ENCODE data around the gene NDC80. TPM values are rescaled to one million over a fixed set of nuclear protein-coding genes. Genes with fewer than 3 reads are reported as not detected.

The NDC80 gene
- total RNA-seq, 1 experiment from 2014 or later = 43.0 TPM

DNA sequence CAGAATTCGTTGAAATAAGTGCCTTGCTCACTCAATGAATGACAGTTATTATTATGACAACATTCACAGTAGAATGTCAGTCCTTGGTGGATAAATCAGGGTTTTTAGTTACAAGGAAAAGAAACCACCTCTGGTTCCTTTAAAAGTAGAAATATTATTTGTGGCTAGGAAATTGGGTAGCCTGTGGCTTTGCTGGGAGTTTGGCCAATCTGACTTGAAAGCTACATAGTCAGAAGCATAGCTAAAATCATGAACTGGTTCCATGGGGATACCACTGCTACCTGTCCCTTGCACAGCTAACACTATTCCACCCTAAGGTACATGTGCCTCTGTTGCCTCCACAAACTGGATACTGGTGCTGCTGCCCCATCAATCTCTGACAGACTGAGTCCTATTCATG lies 71.4 kb downstream of the NDC80 start:
- DNase-seq (ENCODE audit: low spot score) (no peak), ATAC-seq (0 out of 2 replicates have a peak, but pooled peaks have one; percentile 24)
- Mint-ChIP-seq H3K9me3 (no peaks in the 10 kb centered on the region), H3K4me3 (no peak overlapping the region), H3K27me3 (ENCODE audit: low read depth) (no peaks in the 10 kb centered on the region; the same call in 1 of the 2 replicates), H3K27ac (no peak overlapping the region), H3K36me3 (no peaks in the 10 kb centered on the region), H3K4me1 (no peaks in the 10 kb centered on the region)
- TF ChIP-seq, protein P1, sequence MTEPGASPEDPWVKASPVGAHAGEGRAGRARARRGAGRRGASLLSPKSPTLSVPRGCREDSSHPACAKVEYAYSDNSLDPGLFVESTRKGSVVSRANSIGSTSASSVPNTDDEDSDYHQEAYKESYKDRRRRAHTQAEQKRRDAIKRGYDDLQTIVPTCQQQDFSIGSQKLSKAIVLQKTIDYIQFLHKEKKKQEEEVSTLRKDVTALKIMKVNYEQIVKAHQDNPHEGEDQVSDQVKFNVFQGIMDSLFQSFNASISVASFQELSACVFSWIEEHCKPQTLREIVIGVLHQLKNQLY (CRISPR knock-in tag; IDR thresholded peaks at IDR 0.05) = no peak
- TF ChIP-seq, protein P2, sequence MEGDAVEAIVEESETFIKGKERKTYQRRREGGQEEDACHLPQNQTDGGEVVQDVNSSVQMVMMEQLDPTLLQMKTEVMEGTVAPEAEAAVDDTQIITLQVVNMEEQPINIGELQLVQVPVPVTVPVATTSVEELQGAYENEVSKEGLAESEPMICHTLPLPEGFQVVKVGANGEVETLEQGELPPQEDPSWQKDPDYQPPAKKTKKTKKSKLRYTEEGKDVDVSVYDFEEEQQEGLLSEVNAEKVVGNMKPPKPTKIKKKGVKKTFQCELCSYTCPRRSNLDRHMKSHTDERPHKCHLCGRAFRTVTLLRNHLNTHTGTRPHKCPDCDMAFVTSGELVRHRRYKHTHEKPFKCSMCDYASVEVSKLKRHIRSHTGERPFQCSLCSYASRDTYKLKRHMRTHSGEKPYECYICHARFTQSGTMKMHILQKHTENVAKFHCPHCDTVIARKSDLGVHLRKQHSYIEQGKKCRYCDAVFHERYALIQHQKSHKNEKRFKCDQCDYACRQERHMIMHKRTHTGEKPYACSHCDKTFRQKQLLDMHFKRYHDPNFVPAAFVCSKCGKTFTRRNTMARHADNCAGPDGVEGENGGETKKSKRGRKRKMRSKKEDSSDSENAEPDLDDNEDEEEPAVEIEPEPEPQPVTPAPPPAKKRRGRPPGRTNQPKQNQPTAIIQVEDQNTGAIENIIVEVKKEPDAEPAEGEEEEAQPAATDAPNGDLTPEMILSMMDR (IDR thresholded peaks at IDR 0.05) = no peak
- TF ChIP-seq, protein P3, sequence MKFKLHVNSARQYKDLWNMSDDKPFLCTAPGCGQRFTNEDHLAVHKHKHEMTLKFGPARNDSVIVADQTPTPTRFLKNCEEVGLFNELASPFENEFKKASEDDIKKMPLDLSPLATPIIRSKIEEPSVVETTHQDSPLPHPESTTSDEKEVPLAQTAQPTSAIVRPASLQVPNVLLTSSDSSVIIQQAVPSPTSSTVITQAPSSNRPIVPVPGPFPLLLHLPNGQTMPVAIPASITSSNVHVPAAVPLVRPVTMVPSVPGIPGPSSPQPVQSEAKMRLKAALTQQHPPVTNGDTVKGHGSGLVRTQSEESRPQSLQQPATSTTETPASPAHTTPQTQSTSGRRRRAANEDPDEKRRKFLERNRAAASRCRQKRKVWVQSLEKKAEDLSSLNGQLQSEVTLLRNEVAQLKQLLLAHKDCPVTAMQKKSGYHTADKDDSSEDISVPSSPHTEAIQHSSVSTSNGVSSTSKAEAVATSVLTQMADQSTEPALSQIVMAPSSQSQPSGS (CRISPR knock-in tag; IDR thresholded peaks at IDR 0.05; ENCODE audit: borderline replicate concordance, low read depth) = no peak
- TF ChIP-seq SOX15 (CRISPR knock-in tag; IDR thresholded peaks at IDR 0.05) (no peak), ELF4 (CRISPR knock-in tag; IDR thresholded peaks at IDR 0.05; ENCODE audit: low read depth) (no peak), GTF2I (CRISPR knock-in tag; conservative IDR thresholded peaks at IDR 0.05) (no peak), NR1H2 (CRISPR knock-in tag; IDR thresholded peaks at IDR 0.05) (no peak), MYBL2 (CRISPR knock-in tag; IDR thresholded peaks at IDR 0.05) (no peak), SMAD3 (CRISPR knock-in tag; IDR thresholded peaks at IDR 0.05; ENCODE audit: borderline replicate concordance) (no peak)
- TF ChIP-seq, protein P4, sequence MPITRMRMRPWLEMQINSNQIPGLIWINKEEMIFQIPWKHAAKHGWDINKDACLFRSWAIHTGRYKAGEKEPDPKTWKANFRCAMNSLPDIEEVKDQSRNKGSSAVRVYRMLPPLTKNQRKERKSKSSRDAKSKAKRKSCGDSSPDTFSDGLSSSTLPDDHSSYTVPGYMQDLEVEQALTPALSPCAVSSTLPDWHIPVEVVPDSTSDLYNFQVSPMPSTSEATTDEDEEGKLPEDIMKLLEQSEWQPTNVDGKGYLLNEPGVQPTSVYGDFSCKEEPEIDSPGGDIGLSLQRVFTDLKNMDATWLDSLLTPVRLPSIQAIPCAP (CRISPR knock-in tag; IDR thresholded peaks at IDR 0.05) = no peak
- CTCF ChIA-PET = no interaction called here
- POLR2A ChIA-PET = no interaction called here

DNA sequence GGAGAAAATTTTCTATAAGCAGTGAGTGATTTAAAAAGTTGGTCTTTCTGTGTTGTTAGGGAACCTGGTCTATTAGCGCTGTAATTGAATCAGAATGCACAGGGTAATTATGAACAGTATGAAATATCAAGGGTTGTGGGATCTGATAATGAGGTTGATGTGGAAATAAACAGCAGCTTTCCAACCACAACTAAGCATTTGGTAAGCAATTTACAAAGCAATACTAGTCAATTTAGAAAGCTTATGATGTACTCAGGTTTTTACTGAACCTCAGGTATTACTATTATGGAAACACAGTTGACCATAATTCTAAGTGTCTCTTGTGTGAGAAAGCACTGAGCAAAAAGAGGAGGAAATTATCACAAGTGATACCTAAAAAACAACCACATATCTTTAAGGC lies 73.2 kb downstream of the NDC80 start:
- ATAC-seq (no peak), DNase-seq (ENCODE audit: low spot score) (no peak)
- no peak overlapping the region for H3K4me3 Mint-ChIP-seq
- POLR2A ChIA-PET = no interaction called here
- H3K27me3 Mint-ChIP-seq (ENCODE audit: low read depth) = peaks cover 6% of the 10 kb centered on the region
- H3K36me3 Mint-ChIP-seq = no peaks in the 10 kb centered on the region
- no peaks in the 10 kb centered on the region for H3K9me3 Mint-ChIP-seq
- CTCF ChIA-PET = no interaction called here
- no peak overlapping the region for H3K27ac Mint-ChIP-seq
- H3K4me1 Mint-ChIP-seq = no peaks in the 10 kb centered on the region
- TF ChIP-seq, protein P1 (CRISPR knock-in tag; IDR thresholded peaks at IDR 0.05) = no peak
- TF ChIP-seq ZNF232 (CRISPR knock-in tag; IDR thresholded peaks at IDR 0.05) (no peak), KAT7 (CRISPR knock-in tag; IDR thresholded peaks at IDR 0.05; ENCODE audit: borderline replicate concordance) (no peak), ZNF396 (CRISPR knock-in tag; IDR thresholded peaks at IDR 0.05; ENCODE audit: borderline replicate concordance) (no peak), ZNF219 (CRISPR knock-in tag; IDR thresholded peaks at IDR 0.05; ENCODE audit: borderline replicate concordance) (no peak), JUN (CRISPR knock-in tag; IDR thresholded peaks at IDR 0.05) (no peak), ZNF317 (CRISPR knock-in tag; IDR thresholded peaks at IDR 0.05; ENCODE audit: borderline replicate concordance, low read depth) (no peak), ZNF423 (CRISPR knock-in tag; IDR thresholded peaks at IDR 0.05) (no peak)
- TF ChIP-seq, protein P5, sequence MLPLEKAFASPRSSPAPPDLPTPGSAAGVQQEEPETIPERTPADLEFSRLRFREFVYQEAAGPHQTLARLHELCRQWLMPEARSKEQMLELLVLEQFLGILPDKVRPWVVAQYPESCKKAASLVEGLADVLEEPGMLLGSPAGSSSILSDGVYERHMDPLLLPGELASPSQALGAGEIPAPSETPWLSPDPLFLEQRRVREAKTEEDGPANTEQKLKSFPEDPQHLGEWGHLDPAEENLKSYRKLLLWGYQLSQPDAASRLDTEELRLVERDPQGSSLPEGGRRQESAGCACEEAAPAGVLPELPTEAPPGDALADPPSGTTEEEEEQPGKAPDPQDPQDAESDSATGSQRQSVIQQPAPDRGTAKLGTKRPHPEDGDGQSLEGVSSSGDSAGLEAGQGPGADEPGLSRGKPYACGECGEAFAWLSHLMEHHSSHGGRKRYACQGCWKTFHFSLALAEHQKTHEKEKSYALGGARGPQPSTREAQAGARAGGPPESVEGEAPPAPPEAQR (CRISPR knock-in tag; IDR thresholded peaks at IDR 0.05) = no peak
- TF ChIP-seq, protein P6, sequence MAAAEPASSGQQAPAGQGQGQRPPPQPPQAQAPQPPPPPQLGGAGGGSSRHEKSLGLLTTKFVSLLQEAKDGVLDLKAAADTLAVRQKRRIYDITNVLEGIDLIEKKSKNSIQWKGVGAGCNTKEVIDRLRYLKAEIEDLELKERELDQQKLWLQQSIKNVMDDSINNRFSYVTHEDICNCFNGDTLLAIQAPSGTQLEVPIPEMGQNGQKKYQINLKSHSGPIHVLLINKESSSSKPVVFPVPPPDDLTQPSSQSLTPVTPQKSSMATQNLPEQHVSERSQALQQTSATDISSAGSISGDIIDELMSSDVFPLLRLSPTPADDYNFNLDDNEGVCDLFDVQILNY (CRISPR knock-in tag; IDR thresholded peaks at IDR 0.05) = no peak
- TF ChIP-seq, protein P7, sequence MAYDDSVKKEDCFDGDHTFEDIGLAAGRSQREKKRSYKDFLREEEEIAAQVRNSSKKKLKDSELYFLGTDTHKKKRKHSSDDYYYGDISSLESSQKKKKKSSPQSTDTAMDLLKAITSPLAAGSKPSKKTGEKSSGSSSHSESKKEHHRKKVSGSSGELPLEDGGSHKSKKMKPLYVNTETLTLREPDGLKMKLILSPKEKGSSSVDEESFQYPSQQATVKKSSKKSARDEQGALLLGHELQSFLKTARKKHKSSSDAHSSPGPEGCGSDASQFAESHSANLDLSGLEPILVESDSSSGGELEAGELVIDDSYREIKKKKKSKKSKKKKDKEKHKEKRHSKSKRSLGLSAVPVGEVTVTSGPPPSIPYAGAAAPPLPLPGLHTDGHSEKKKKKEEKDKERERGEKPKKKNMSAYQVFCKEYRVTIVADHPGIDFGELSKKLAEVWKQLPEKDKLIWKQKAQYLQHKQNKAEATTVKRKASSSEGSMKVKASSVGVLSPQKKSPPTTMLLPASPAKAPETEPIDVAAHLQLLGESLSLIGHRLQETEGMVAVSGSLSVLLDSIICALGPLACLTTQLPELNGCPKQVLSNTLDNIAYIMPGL (CRISPR knock-in tag; IDR thresholded peaks at IDR 0.05) = no peak
- TF ChIP-seq, protein P8, sequence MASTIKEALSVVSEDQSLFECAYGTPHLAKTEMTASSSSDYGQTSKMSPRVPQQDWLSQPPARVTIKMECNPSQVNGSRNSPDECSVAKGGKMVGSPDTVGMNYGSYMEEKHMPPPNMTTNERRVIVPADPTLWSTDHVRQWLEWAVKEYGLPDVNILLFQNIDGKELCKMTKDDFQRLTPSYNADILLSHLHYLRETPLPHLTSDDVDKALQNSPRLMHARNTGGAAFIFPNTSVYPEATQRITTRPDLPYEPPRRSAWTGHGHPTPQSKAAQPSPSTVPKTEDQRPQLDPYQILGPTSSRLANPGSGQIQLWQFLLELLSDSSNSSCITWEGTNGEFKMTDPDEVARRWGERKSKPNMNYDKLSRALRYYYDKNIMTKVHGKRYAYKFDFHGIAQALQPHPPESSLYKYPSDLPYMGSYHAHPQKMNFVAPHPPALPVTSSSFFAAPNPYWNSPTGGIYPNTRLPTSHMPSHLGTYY (CRISPR knock-in tag; IDR thresholded peaks at IDR 0.05) = no peak

All from WTC11 (cell line).